Measurements from ENCODE around the gene DENND4A.
"Not testable (repeated sequence)": the region's sequence is repeated elsewhere in the genome, so short reads cannot be mapped to it uniquely, and the experiment has no call there.

Gene DENND4A

GRCh38 chr15:65787260-65787659 is 4.8 kb downstream of the DENND4A start:
- no peak for DNase-seq

DNA sequence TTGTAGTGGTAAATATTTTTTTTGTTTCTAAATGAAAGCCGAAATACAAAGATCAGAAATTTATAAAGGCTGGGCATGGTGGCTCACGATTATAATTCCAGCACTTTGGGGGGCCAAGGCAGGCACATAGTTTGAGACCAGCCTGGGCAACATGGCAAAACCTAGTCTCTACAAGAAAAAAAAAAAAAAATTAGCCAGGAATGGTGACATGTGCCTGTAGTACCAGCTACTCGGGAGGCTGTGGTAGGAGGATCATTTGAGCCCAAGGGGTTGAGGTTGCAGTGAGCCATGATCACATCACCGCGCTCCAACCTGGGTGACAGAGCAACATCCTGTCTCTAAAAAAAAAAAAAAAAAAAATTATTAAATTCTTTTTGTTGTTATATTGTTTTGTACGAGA is 6.9 kb downstream of the DENND4A start:
- no peak for DNase-seq

DNA sequence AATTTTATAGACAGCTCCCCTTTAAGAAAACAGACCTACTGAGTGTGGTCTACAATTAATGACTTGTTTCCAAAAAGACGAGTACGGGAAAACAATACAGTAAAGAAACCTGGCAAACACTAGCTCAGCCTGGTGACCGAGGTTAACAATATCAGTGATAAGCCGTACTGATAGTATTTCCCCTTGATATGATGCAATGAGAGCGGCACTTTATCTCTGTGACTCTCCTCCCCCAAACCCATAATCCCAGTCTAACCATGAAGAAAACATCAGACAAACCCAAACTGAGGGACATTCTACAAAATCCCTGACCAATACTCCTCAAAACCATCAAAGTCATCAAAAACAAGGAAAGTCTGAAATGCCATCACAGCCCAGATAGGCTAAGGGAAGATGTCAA is 8.2 kb downstream of the DENND4A start:
- DNase-seq, result no peak

DNA sequence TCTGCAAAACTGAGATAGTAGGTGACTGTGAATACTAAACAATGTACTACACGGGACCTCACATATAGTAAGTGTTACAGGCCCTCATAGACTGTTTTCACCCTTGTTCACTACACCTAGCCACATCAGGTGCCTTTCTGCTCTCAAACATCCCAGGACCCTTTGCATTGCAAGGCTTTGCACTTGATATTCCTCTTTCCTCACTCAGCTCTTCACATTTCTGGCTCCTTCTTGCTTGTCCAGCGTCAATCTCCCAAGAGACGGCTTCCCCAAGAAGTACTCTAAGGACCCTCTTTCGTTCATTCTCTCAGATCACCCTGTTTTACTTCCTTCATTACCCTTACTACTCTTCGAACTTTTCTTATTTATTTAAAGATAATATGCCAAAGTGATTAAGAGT is 10.0 kb downstream of the DENND4A start:
- DNase-seq, result no peak

DNA sequence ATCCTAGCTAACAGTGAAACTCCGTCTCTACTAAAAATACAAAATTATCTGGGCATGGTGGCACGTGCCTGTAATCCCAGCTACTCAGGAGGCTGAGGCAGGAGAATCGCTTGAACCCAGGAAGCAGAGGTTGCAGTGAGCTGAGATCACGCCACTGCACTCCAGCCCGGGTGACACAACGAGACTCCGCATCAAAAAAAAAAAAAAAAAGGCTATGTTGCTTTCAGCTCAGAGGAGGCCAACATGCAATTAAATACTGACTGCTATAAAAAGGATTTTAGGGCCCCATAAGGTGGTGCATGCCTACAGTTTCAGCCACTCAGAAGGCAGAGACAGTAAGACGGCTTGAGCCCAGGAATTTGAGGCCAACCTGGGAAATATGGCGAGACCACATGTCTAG is 13.4 kb downstream of the DENND4A start:
- DNase-seq, result not testable (repeated sequence)

- no peak for DNase-seq
These were observed 13.8 kb downstream of the DENND4A start for GRCh38 chr15:65778269-65778668.

GRCh38 chr15:65777843-65778242 is 14.2 kb downstream of the DENND4A start:
- no peak for DNase-seq

DNA sequence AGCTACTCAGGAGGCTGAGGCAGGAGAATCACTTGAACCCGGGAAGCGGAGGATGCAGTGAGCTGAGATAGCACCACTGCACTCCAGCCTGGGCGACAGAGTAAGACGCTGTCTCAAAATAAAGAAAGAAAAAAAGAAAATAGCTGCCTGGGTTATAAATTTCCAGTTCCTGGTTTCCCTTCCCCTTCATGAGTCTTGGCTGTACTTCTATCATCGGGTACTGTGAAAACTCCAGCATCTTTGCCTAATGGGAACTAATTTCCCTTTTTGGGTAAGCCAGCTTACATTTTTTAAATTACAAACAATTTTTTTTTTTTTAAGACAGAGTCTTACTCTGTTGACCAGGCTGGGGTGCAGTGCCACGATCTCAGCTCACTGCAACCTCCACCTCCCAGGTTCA is 15.0 kb downstream of the DENND4A start:
- no peak for DNase-seq

DNA sequence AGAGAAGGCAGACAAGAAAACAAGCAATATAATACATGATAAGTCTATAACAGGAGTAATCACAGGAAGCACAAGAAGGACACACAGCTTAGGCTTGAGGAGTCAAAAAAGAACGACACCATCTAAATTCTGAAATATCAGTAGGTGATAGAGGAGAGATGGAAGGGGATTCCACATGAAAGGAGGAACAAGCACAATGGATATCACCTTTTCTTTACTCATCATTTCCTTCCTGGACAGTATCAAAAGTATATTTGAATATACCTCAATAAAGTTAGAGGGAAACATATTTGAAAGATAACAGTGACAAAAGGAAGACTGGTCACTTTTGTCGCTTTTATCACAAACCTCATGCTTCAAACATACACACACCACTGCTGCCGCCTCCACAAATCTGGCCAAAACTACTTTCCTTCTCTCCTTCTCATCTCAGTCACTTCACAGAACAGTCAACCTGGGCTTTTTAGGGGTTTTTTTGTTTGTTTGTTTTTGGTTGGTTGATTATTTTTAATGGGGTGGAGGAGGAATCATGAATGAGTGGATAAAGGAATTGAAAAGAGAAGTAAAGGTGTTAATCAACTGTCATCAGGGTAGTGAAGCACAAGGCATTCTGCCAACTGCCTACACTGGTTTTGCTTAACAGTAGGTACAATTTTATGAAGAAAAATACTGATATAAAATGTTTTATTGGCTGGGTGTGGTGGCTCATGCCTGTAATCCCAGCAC is 18.5 kb downstream of the DENND4A start:
- no peak for DNase-seq

DNA sequence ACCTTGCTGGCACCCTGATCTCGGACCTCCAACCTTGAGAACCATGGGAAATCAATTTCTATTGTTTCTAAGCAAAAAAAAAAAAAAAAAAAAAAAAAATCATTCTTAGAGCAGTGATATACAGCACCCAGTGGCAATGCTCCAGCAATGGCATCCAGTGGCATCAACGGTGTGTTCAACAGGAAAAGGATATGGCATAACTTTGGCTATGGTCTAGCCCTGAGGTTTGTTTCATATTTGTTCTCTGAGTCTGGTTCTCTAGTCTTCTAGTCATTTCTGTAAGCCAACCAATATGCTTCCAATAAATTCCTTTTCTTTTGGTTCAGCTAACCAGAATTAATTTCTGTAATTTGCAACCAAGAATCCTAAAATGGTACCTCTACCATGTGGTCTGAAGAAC is 19.2 kb downstream of the DENND4A start:
- DNase-seq, result no peak

- no peak for DNase-seq
These were observed 20.2 kb downstream of the DENND4A start for GRCh38 chr15:65771870-65772269.

DNA sequence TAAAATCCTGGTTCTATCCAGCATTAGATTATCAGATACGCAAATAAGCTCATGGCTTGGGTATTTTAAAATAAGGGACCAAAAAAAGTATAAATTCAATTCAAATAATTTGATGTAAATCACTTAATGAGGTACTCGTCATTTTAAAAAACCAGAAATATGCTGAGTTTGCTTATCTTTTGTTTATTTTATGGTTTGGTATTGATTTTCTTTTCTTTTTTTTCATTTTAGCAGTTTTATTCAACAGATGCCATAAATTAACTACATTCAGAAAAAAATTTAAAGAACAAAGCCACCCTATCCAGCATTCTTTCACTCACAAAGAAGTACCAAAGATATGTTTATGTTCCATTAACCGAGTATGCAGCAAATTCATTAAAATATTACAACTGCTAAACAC is 22.6 kb downstream of the DENND4A start:
- DNase-seq, result no peak

DNA sequence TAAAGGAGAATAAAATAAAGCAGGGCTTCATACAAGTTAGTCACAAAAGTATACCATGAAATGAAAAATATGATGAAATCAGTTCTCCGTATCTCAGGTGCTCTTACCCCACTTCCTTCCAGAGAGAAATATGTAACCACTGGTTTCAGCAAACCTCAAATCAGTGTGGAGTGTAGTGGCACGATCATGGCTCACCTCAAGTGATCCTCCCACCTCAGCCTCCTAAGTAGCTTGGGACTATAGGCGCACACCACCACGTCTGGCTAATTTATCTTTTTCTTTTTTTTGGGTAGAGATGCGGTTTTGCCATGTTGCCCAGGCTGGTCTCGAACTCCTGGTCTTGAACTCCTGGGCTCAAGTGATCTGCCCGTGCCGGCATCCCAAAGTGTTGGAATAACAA is 24.2 kb downstream of the DENND4A start:
- DNase-seq, result no peak

DNA sequence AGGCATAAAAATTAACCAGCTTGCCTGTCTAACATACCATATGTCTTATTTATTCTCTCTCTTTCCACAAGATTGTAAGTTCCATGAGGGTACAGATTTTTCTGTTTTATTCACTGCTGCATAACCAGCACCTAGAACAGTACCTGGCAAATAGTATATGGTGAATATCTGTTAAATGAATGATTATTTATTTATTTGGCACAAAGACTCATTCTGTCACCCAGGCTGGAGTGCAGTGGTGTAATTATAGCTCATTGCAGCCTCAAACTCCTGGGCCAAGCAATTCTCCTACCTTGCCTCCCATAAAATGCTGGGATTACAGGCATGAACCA is 24.9 kb downstream of the DENND4A start:
- no peak for DNase-seq

GRCh38 chr15:65766422-65767263 is 25.4 kb downstream of the DENND4A start:
- no peak for DNase-seq

GRCh38 chr15:65765106-65765505 is 27.0 kb downstream of the DENND4A start:
- no peak for DNase-seq

GRCh38 chr15:65762914-65763787 is 28.9 kb downstream of the DENND4A start:
- DNase-seq, result no peak

DNA sequence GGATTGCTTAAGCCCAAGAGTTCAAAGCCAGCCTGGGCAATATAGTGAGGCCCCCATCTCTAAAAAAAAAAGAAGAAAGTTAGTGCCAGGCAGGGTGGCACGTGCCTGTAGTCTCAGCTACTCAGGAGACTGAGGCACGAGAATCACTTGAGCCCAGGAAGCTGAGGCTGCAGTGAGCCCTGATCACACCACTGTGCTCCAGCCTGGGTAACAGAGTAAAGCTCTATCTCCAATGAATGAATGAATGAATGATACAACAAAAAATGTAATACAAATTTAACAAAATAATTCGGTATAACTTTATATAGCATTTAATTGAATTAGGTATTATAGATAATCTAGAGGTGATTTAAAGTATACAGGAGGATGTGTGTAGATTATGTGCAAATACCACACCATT is 29.7 kb downstream of the DENND4A start:
- no peak for DNase-seq

DNA sequence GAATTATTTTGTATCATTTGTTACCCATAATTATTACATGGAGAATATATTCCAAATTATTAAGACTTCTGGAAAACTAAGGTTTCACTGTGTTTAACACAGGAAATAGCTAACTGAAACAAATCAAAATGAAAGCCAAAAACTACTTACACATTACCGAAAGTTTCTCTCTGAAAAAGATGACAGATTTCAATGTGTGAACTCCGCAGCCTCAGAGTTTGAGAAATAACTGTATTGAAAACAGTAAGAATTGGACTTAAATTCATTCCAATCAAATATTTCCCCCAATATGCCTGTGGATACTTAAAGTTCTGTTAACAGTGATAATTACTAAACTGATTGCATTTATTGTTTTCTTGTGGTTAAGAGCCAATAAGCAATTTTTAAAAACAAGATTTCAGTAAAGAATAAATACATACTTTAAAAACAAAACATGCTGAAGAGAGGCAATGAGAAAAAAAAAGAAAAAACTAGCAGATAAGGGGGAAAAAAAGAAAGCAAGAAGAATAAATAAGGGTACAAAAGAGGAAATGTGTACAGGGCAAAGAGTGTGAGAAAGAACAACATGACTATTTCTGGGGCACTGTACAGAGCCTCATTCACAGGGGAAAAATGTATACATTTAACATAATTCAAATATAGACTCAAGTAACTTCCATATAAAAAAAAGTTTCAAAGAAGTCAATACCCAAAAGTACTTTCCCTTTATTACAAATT is 30.7 kb downstream of the DENND4A start:
- DNase-seq, result no peak

DNA sequence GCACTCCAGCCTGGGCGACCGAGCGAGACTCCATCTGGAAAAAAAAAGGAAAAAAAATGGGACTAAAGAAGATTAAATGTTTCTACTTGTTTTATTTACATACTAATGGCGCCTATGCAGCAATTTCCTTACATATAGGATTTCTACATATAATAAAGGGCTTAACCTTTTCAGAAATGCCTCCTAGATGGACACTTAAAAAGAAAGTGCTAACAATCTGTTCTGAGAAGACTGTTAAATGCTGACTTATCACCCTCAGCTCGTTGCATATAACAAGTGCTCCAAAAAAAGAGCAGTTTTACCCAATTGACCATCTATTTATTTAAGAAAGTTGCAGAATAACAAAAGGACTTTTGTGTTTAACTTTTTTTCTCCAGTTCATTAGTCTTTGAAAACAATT is 32.7 kb downstream of the DENND4A start:
- no peak for DNase-seq

DNA sequence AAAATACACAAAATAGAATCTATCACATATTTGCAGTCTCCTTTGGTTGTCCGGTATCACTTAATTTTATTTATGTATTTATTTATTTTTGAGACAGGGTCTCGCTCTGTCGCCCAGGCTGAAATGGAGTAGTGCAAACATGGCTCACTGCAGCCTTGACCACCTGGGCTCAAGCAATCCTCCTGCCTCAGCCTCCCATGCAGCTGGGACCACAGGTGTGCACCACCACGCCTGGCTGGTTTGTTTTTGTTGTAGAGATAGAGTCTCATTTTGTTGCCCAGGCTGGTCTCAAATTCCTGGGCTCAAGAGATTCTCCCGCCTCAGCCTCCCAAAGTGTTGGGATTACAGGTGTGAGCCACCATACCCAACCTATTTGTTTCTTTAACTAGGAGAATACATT is 33.9 kb downstream of the DENND4A start:
- DNase-seq, result no peak

DNA sequence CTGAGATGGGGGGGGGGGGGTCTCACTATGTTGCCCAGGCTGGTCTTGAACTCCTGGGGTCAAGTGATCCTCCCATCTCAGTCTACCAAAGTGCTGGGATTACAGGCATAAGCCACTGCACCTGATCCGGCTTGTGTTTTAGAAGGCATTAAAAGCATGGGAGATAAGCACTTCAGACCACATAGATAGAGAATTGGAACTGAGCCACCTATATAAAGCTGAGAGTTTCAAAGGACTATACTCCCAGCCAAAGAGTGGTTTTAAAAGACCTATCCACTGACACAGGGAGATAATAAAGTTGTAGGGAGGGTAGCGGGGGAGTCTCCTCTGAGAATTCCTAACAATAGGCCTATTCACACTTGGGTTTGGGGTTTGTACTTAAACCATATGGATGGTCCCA is 34.8 kb downstream of the DENND4A start:
- no peak for DNase-seq

DNA sequence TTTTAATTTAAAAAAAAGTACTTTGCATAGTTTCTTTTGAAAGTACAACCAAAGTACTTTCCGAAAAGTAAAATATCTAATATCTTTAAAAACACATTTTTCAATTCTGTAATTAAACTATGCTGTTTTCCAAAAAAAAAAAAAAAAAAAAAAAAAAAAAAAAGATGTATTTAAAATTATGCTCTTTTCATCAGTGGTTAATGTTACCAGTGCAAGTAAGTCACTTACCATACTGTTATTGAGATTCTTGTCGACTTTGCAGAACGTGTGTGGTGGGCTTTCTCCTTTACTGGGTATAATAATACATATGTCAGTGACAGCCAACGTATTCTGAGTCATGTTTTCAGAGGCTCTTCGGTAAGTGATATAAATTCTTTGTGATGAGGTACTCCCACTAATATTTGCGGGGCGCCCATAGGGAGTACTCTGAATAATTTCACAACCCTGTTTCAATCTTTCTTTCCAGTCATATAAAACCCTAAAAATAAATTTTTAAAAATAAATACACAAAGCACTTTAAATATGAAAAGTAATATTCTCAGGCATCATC is 39.9 kb downstream of the DENND4A start:
- DNase-seq, result no peak

Data from NCI-H1048 (cell line).